Measurements from ENCODE around the gene AHNAK.

- no peak for TF ChIP-seq CTCF (IDR thresholded peaks at IDR 0.05)
- TF ChIP-seq POLR2A (IDR thresholded peaks at IDR 0.05) = no peak
Measured at GRCh38 chr11:62540804-62541701, 5.6 kb downstream of the AHNAK start.
